Adrenal gland (tissue), 12 donors: ENCODE results near the gene LMCD1. TPM values are rescaled to one million over a fixed set of nuclear protein-coding genes. Genes with fewer than 3 reads are reported as not detected.

Experiments
- DNase-seq, 7 donors: peaks; one replicate each; pipeline ENCODE4 v3.0.0-alpha.2; 2019 to 2020
- H3K27ac ChIP-seq, 5 donors: fragments of 200-600 bp; sonication (generic) in 4 of 5; 1 replicate in 3 of 5; 2 replicates in 2 of 5; pipeline versions ENCODE4 v1.5.1 to v1.8.0; 2016 to 2020; ENCODE audit warnings: mild to moderate bottlenecking in 1 of 5
- H3K27me3 ChIP-seq: fragments of 200-600 bp; 2 replicates; pipeline ENCODE4 v1.8.0; 2021
- H3K36me3 ChIP-seq, 2 donors: fragments of 200-600 bp; replicated peaks in 1 of 2; 1 replicate in 1 of 2; 2 replicates in 1 of 2; pipeline versions ENCODE4 v1.5.1 to v1.8.0; 2018 to 2022
- H3K4me1 ChIP-seq, 2 donors: fragments of 200-600 bp; replicated peaks in 1 of 2; 1 replicate in 1 of 2; 2 replicates in 1 of 2; pipeline versions ENCODE4 v1.5.1 to v1.8.0; 2018 to 2021
- H3K4me3 ChIP-seq, 4 donors: fragments of 200-600 bp; sonication (generic) in 3 of 4; one replicate each; pipeline ENCODE4 v1.5.1; 2016 to 2018
- H3K9me3 ChIP-seq, 3 donors: fragments of 200-600 bp; sonication (generic) in 1 of 3; replicated peaks in 1 of 3; 1 replicate in 2 of 3; 2 replicates in 1 of 3; pipeline versions ENCODE4 v1.5.1 to v1.8.0; 2016 to 2021
- CTCF ChIP-seq, 6 experiments: fragments of 450-650 bp in 4 of 6; fragments of 200-600 bp in 2 of 6; sonication (generic) in 1 of 6; IDR thresholded peaks; 1 replicate in 5 of 6; 2 replicates in 1 of 6; pipeline versions ENCODE4 v1.5.1 to v1.8.0; 2016 to 2021; ENCODE audit warnings: antibody characterized with exemption in 6 of 6, mild to moderate bottlenecking in 2 of 6, moderate library complexity in 1 of 6
- POLR2A ChIP-seq, 2 donors: fragments of 450-650 bp; IDR thresholded peaks; one replicate each; pipeline ENCODE4 v1.6.1; 2017; ENCODE audit warnings: antibody characterized with exemption in 2 of 2, mild to moderate bottlenecking in 2 of 2, moderate library complexity in 1 of 2
- WGBS, 4 donors: extraction: QIAGEN DNeasy Blood & Tissue Kit in 2 of 4; methylation state at CpG; one replicate each; pipeline versions ENCODE4 v1.1.5 to v1.1.7; 2013 to 2017; 5-methylcytosine and 5-hydroxymethylcytosine counted together
- intact Hi-C, 2 donors: fragments of 100-400 bp; cut with DNase I; formaldehyde crosslinking; loops; one replicate each; pipeline versions ENCODE4 v1.14.1 to v1.15.0; 2022 to 2023
- polyA plus RNA-seq, 3 donors: library from polyadenylated mRNA; stranded (reverse); fragments of 200-250 nt in 2 of 3; fragments of 350-450 nt in 1 of 3; fragmentation: Illumina TruSeq in 1 of 3; extraction: RNeasy Lipid Tissue Mini Kit (QIAGEN cat#74804) in 1 of 3; gene quantifications; one replicate each; pipeline ENCODE4 v1.2.3, GENCODE V29; 2013 to 2014
- total RNA-seq, 9 donors: library from RNA; depleted of rRNA in 4 of 9; stranded (reverse); fragments of >200 nt in 4 of 9; fragments of 120-200 nt in 1 of 9; fragmentation: NEBNext Ultra II Directional in 1 of 9; extraction: Animal tissue kit (Norgen Biotek cat#: 25700) in 1 of 9; gene quantifications; one replicate each; pipeline versions ENCODE4 v1.1.0 to v1.2.4, GENCODE V29; 2013 to 2023
- donor health status: healthy with polysubstance abuse.
- donor health status: Bipolar disorder and iron deficiency.
- donor health status: DM: yes; HTN: yes; CAD: no.
- donor health status: DM: no; HTN: no; CAD: no.
- donor health status: DM: no; HTN: no; CAD: no.
- donor health status: DM: yes; HTN: yes; CAD: no.

LMCD1 gene
- total and polyA plus RNA-seq, 12 donors: 4.8 to 26.5 (median 16.1) TPM

GRCh38 chr3:8573342-8573926, 71.8 kb downstream of the LMCD1 start:
- Histone ChIP-seq H3K27me3 (no peaks in the 10 kb centered on the region), H3K27ac (peak overlapping the region in 2 of 5 donors; percentile 6 to 56), H3K4me3 (no peak overlapping the region), H3K9me3 (no peaks in the 10 kb centered on the region), H3K36me3 (no peaks in the 10 kb centered on the region), H3K4me1 (peaks cover 0 to 21% of the 10 kb centered on the region in 2 donors)
- no peak for TF ChIP-seq CTCF (IDR thresholded peaks at IDR 0.05)
- TF ChIP-seq POLR2A (IDR thresholded peaks at IDR 0.05): no peak
- WGBS, 4 donors: 55 to 63% (median 59%) methylated on average over 4 of the region's 4 CpGs
- intact Hi-C loops: no loop called here
- DNase-seq: peak in 1 of 7 donors; percentile 45

DNA sequence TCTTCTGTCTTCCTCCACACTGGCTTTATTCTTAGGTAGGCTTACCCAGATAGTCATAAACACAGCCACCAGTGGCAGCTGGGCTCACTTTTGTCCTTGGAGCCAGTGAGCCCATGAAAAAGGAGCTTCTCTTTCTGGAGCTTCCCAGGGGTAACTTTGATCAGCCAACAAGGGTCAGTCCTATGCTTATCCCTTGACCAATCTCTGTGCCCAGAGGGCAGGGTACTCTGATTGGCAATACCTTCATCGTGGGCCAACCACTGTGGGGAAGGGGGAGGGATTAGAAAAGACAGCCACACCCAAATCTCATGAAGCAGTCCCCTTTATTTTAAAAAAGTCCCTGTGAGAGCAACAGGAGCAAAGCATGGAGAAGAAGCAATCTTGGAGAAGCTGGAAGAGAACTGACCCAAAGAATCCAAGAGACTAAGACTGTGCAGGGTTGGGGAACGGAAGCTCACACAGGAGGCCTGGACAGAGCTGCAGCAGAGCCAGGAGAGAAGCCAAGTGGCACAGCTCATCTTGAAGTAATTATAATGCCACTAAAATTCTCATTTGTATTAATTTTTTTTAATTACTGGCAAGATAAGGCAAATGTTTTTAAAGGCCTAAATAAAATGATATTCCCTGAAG, 72.5 kb downstream of the LMCD1 start:
- Histone ChIP-seq H3K36me3 (no peaks in the 10 kb centered on the region), H3K27ac (peak overlapping the region in 2 of 5 donors; percentile 27 to 56), H3K27me3 (no peaks in the 10 kb centered on the region), H3K4me1 (peaks cover 0 to 21% of the 10 kb centered on the region in 2 donors), H3K4me3 (no peak overlapping the region), H3K9me3 (no peaks in the 10 kb centered on the region)
- no peak for TF ChIP-seq CTCF (IDR thresholded peaks at IDR 0.05)
- intact Hi-C loops: no loop called here
- DNase-seq: peak in 1 of 7 donors; percentile 35
- 71 to 84% (median 77%) methylated on average over 2 of the region's 2 CpGs for WGBS, 4 donors

DNA sequence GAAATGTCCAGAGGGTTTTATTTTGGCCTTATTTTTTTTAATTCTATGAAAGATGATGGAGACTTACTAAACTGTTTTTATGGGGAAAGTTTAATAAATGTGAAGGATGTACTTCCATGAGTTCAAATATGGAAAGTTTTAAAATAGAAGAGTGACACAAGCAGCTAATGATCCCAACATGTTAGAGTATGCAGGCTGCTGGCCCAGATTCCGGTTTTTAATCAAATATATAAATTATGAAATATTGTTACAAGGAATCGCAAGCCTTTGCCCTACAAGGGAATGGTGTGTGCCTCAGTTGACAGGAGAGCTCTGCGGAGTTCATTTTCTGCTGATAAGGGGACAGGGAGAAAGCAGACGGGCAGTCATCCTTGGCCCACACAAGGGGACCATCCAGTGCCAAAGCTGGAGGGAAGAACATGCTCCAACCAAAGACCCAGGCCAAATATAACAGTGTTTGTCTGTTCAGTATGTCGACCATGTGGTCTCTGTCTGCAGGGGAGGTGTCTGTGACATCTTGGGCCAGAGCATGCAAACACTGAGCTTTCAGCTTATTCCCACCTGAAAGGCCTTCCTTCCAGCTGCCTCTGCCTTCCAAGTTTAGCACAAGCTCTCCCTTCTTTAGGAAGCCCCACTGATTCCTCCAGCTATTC, 73.2 kb downstream of the LMCD1 start:
- Histone ChIP-seq H3K36me3 (no peaks in the 10 kb centered on the region), H3K4me3 (no peak overlapping the region), H3K27me3 (no peaks in the 10 kb centered on the region), H3K4me1 (peaks cover 0 to 21% of the 10 kb centered on the region in 2 donors), H3K27ac (peak overlapping the region in 2 of 5 donors; percentile 3 to 68), H3K9me3 (no peaks in the 10 kb centered on the region)
- DNase-seq: peak in 1 of 7 donors; percentile 49
- WGBS, 4 donors: 72 to 86% (median 77%) methylated on average over 5 of the region's 5 CpGs
- TF ChIP-seq CTCF (IDR thresholded peaks at IDR 0.05) (no peak), POLR2A (IDR thresholded peaks at IDR 0.05) (no peak)
- intact Hi-C loops: no loop called here

DNA sequence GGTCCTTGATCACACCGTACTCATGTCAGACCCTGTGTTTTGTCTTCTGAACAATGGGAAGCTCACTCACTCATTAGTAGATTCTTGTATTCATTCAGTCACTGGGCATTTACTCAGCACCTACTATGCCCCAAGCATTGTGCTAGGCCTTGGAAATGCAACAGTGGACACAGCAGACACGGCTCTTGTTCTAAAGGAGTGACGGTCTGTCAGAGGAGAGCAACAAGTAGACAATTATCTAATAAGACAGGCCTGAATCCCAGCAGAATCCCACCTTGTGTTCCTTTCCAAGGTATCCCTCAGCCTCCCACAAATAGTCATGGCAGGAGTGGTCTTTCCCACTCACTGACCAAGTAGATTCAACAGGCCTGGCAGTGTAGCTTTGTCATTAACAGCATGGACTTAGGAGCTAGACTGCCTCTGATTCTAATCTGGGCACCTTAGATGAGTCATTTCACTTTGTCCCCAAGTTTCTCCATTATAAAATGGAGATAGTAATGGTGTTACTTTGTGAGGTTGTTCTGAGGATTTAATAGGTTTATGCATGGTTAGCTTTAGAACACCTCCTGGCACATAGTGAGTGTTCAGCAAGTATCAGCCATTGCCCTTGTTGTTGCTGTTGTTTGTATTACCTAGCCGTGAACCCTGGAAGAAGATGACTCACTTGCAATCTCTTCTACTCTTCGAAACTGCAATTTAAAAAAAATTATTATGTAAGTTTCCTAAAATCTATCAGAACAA, 73.9 kb downstream of the LMCD1 start:
- peak overlapping the region in 2 of 5 donors; percentile 3 to 68 for H3K27ac ChIP-seq
- no peaks in the 10 kb centered on the region for H3K9me3 ChIP-seq
- H3K36me3 ChIP-seq: no peaks in the 10 kb centered on the region
- TF ChIP-seq POLR2A (IDR thresholded peaks at IDR 0.05): no peak
- TF ChIP-seq CTCF (IDR thresholded peaks at IDR 0.05): no peak
- peaks cover 0 to 21% of the 10 kb centered on the region in 2 donors for H3K4me1 ChIP-seq
- DNase-seq: peak in 2 of 7 donors; percentile 20 to 21
- WGBS, 4 donors: 66 to 82% (median 70%) methylated on average over 5 of the region's 5 CpGs
- no peaks in the 10 kb centered on the region for H3K27me3 ChIP-seq
- no peak overlapping the region for H3K4me3 ChIP-seq
- intact Hi-C loops: no loop called here
